22Rv1 (cell line): Measurements from ENCODE around the gene SCTR.

Source experiments
- H3K27ac ChIP-seq: fragments of 450-650 bp; 2 replicates; pipeline ENCODE4 v1.5.1; 2017
- ZFX ChIP-seq: fragments of 450-650 bp; IDR thresholded peaks from 2 replicates; pipeline ENCODE4 v1.6.1; 2017; ENCODE audit warnings: antibody characterized with exemption, borderline replicate concordance
- TF ChIP-seq, protein P1 (sequence below): fragments of 450-650 bp; IDR thresholded peaks from 2 replicates; pipeline ENCODE4 v1.5.1; 2017; ENCODE audit warnings: mild to moderate bottlenecking

The SCTR gene

DNA sequence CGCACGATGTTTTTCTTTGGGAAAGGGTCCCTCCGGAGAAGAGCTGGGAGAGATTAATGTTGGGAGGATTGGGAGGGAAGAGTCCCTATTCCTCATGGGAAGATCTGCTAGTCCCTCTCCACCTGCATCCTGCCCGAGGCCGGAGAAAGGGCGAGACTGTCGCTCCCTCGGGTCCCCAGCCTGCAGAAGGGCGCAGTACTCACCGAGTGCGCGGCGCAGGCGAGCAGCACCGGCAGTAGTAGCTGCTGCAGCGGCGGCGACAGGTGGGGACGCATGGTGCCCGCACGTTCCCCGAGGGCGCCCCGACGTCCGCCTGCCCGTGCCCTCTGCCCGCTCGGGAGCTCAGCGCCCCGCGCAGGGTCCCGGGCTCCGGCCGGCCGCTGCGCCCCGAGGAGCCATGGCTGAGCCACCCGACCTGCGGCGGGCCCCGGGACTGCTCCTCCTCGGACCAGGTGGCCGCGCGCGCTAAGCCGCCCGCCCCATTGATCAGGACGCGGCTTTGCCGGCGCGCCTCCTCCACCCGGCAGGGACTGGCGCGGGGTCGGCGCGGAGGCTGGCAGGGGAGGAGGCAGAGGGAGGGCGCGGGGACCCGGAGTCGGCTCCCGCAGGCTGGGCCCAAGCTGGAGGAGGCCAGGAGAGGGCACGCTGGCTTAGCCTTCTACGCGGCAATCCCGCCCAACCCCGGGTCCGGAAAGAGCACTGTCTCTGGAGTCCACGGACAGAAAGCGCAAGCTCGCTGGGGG lies at the start of gene SCTR:
TSS of gene SCTR (minus strand) at position 532 of the 743 bp plus-strand sequence. CDS start at position 275, 257 bp downstream.
- H3K27ac ChIP-seq, result no peak within 1 kb of the TSS
- TF ChIP-seq ZFX, result no peak
- TF ChIP-seq, protein P1, sequence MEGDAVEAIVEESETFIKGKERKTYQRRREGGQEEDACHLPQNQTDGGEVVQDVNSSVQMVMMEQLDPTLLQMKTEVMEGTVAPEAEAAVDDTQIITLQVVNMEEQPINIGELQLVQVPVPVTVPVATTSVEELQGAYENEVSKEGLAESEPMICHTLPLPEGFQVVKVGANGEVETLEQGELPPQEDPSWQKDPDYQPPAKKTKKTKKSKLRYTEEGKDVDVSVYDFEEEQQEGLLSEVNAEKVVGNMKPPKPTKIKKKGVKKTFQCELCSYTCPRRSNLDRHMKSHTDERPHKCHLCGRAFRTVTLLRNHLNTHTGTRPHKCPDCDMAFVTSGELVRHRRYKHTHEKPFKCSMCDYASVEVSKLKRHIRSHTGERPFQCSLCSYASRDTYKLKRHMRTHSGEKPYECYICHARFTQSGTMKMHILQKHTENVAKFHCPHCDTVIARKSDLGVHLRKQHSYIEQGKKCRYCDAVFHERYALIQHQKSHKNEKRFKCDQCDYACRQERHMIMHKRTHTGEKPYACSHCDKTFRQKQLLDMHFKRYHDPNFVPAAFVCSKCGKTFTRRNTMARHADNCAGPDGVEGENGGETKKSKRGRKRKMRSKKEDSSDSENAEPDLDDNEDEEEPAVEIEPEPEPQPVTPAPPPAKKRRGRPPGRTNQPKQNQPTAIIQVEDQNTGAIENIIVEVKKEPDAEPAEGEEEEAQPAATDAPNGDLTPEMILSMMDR, result no peak

- no peak overlapping the region for H3K27ac ChIP-seq
Measured at GRCh38 chr2:119567292-119567691, 43.0 kb upstream of the SCTR start.

GRCh38 chr2:119565481-119565880 lies 41.2 kb upstream of the SCTR start:
- TF ChIP-seq, protein P1, result no peak
- no peak for TF ChIP-seq ZFX
- H3K27ac ChIP-seq, result no peak overlapping the region

More at GRCh38 chr2:119567292-119567691, 43.0 kb upstream of the SCTR start:
- TF ChIP-seq, protein P1, result no peak
- TF ChIP-seq ZFX, result no peak

GRCh38 chr2:119553687-119554344 lies 29.5 kb upstream of the SCTR start:
- no peak overlapping the region for H3K27ac ChIP-seq
- no peak for TF ChIP-seq ZFX
- TF ChIP-seq, protein P1, result no peak

DNA sequence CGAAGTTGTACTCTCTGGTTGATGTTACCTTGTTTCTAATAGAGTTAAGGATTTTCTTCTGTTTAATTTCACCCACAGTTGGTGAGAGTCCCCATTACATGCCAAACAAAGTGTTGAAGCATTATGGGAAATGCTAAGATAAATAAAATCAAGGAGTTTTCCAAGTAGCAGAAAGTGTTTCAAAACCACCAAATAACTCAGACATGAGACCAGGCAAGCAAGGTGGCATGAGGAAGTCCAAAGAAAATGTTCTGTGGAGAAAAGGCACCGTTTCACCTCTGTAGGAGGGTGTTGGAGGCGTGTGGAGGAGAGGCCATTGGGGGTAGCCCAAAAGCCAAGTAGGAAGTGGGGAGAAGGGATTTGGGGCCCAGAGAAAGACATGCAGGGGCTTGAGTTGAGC lies 28.6 kb upstream of the SCTR start:
- TF ChIP-seq ZFX, result no peak
- TF ChIP-seq, protein P1, result no peak
- H3K27ac ChIP-seq, result no peak overlapping the region

- TF ChIP-seq, protein P1, result no peak
- no peak for TF ChIP-seq ZFX
- H3K27ac ChIP-seq, result no peak overlapping the region
Measured at GRCh38 chr2:119550856-119551255, 26.6 kb upstream of the SCTR start.

- H3K27ac ChIP-seq, result no peak overlapping the region
Measured at GRCh38 chr2:119550346-119550745, 26.1 kb upstream of the SCTR start.

More at GRCh38 chr2:119550346-119550745, 26.1 kb upstream of the SCTR start:
- TF ChIP-seq ZFX, result no peak
- TF ChIP-seq, protein P1, result no peak
